ENCODE results near the gene IGSF22. TPM values are rescaled to one million over a fixed set of nuclear protein-coding genes. Genes with fewer than 3 reads are reported as not detected.

The IGSF22 gene
- total RNA-seq, 2 experiments from 2014 or later = 4.0 to 5.0 TPM

- Histone ChIP-seq H3K9me3 (ENCODE audit: control insufficient read depth in 1 of 2, insufficient read depth in 1 of 2, low read length in 2 of 2) (no peaks in the 10 kb centered on the region), H3K4me3 (ENCODE audit: low read length) (no peak overlapping the region), H3K36me3 (ENCODE audit: insufficient read depth, low read length) (no peaks in the 10 kb centered on the region), H3K27ac (ENCODE audit: low read depth in 1 of 2, low read length in 2 of 2) (no peak overlapping the region), H3K27me3 (ENCODE audit: control insufficient read depth in 1 of 2, insufficient read depth in 2 of 2, low read length in 2 of 2) (no peaks in the 10 kb centered on the region), H3K4me1 (ENCODE audit: insufficient read depth, low read length) (peaks cover 18% of the 10 kb centered on the region)
- peaks cover 10% of the 10 kb centered on the region for H3K4me1 Mint-ChIP-seq (ENCODE audit: low read depth)
- H3K36me3 Mint-ChIP-seq (ENCODE audit: low read depth) = no peaks in the 10 kb centered on the region
- ChIA-PET CTCF (interaction anchor here (1.0 to 2.0 kb wide), 4 partner anchors 95 to 622 kb away, joined by 3 to 15 read pairs (median 3); no protein-coding TSS in a partner anchor), POLR2A (interaction anchor here (1.0 to 1.6 kb wide), 2 partner anchors 94 to 202 kb away, joined by 7 to 8 read pairs; partner anchors contain the start of genes SPTY2D1 and TSG101)
- ATAC-seq (ENCODE audit: poor library complexity) (no peak), DNase-seq (no peak)
- H3K27me3 Mint-ChIP-seq = no peaks in the 10 kb centered on the region
- intact Hi-C loops (cut with DNase I, micrococcal nuclease) = loop anchor here in 1 of 2 experiments (10.0 kb wide), 1 partner anchor 404 kb away; the partner anchor contains the start of genes GTF2H1 and HPS5
- H3K9me3 Mint-ChIP-seq = no peaks in the 10 kb centered on the region
- H3K4me3 Mint-ChIP-seq = no peak overlapping the region
- H3K27ac Mint-ChIP-seq = no peak overlapping the region
- TF ChIP-seq CTCF (IDR thresholded peaks at IDR 0.05) = no peak
Measured at GRCh38 chr11:18728658-18729057, 2.7 kb upstream of the IGSF22 start.

DNA sequence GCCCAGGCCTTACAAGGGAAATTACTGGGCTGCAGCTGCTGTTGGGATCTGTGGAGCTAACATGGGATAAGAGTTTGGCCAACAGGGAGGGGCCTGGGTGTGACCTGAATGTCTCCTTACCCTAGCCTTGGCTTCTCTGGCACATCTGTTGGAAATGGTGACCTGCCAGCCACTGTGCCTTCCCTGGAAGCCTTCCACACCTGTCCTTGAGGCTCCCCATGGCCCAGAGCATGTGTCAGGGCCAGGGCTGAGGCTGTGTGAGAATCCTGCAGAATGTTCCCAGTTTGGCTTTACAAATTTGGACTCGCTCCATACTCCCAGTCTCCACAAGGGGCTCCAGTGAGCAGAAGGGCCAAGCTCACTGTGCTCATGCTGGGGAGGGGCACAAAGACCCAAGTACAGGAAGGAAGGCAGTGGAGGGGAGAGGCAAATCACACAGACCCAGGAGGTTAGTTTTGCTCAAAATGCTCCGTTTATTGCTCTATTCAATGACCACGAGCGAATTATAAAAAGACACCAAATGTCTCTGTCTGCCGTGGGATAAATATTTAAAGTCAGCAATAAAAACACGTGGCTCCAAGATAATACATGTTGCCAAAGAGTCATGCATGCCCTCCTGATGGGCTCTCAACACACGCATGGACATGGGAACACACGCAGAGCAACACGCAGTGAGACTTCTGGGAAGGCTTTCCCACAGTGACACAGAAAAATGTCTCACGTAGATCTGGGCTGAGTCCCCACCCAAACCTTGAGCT, 1.7 kb upstream of the IGSF22 start:
- DNase-seq = peak; percentile 20 to 74 (median 46)
- Mint-ChIP-seq H3K27me3 (no peaks in the 10 kb centered on the region), H3K4me1 (ENCODE audit: low read depth) (peaks cover 10% of the 10 kb centered on the region), H3K36me3 (ENCODE audit: low read depth) (no peaks in the 10 kb centered on the region), H3K9me3 (no peaks in the 10 kb centered on the region), H3K27ac (no peak overlapping the region), H3K4me3 (no peak overlapping the region)
- ATAC-seq (ENCODE audit: poor library complexity) = peak; percentile 86
- ChIA-PET POLR2A (interaction anchor here (0.5 to 1.6 kb wide), 6 partner anchors 91 to 201 kb away, joined by 3 to 8 read pairs (median 4); partner anchors contain the start of genes SPTY2D1 and TSG101), CTCF (interaction anchor here (0.5 to 2.0 kb wide), 16 partner anchors 16 to 621 kb away, joined by 3 to 15 read pairs (median 3); partner anchors contain the start of genes TMEM86A and TSG101)
- peaks cover 18% of the 10 kb centered on the region for H3K4me1 ChIP-seq (ENCODE audit: insufficient read depth, low read length)
- peak; percentile 79 for TF ChIP-seq CTCF (IDR thresholded peaks at IDR 0.05)
- no peak overlapping the region for H3K4me3 ChIP-seq (ENCODE audit: low read length)
- no peak overlapping the region for H3K27ac ChIP-seq (ENCODE audit: low read depth in 1 of 2, low read length in 2 of 2)
- no peaks in the 10 kb centered on the region for H3K36me3 ChIP-seq (ENCODE audit: insufficient read depth, low read length)
- no peaks in the 10 kb centered on the region for H3K9me3 ChIP-seq (ENCODE audit: control insufficient read depth in 1 of 2, insufficient read depth in 1 of 2, low read length in 2 of 2)
- intact Hi-C loops (cut with DNase I, micrococcal nuclease) = loop anchor here in 1 of 2 experiments (10.0 kb wide), 1 partner anchor 403 kb away; the partner anchor contains the start of genes GTF2H1 and HPS5
- H3K27me3 ChIP-seq (ENCODE audit: control insufficient read depth in 1 of 2, insufficient read depth in 2 of 2, low read length in 2 of 2) = no peaks in the 10 kb centered on the region

GRCh38 chr11:18723991-18724390, 2.0 kb downstream of the IGSF22 start:
- Histone ChIP-seq H3K4me3 (ENCODE audit: low read length) (no peak overlapping the region), H3K27me3 (ENCODE audit: control insufficient read depth in 1 of 2, insufficient read depth in 2 of 2, low read length in 2 of 2) (no peaks in the 10 kb centered on the region), H3K27ac (ENCODE audit: low read depth in 1 of 2, low read length in 2 of 2) (no peak overlapping the region), H3K9me3 (ENCODE audit: control insufficient read depth in 1 of 2, insufficient read depth in 1 of 2, low read length in 2 of 2) (no peaks in the 10 kb centered on the region), H3K36me3 (ENCODE audit: insufficient read depth, low read length) (no peaks in the 10 kb centered on the region), H3K4me1 (ENCODE audit: insufficient read depth, low read length) (peaks cover 34% of the 10 kb centered on the region)
- TF ChIP-seq CTCF (IDR thresholded peaks at IDR 0.05) = no peak
- H3K9me3 Mint-ChIP-seq = no peaks in the 10 kb centered on the region
- H3K27ac Mint-ChIP-seq = no peak overlapping the region
- no peaks in the 10 kb centered on the region for H3K36me3 Mint-ChIP-seq (ENCODE audit: low read depth)
- DNase-seq = no peak
- POLR2A ChIA-PET = no interaction called here
- CTCF ChIA-PET = interaction anchor here (2.3 kb wide), 1 partner anchor 40 kb away, joined by 5 read pairs; no protein-coding TSS in a partner anchor
- intact Hi-C loops (cut with DNase I, micrococcal nuclease) = loop anchor here (5.0 to 10.0 kb wide), 4 partner anchors 57 to 399 kb away; partner anchors contain the start of genes GTF2H1 (in 1 of the 2), HPS5 (in 1 of the 2) and UEVLD (in 1 of the 2)
- no peaks in the 10 kb centered on the region for H3K27me3 Mint-ChIP-seq
- H3K4me1 Mint-ChIP-seq (ENCODE audit: low read depth) = peaks cover 20% of the 10 kb centered on the region
- no peak for ATAC-seq (ENCODE audit: poor library complexity)
- no peak overlapping the region for H3K4me3 Mint-ChIP-seq
